Activated T-helper 1 cell treated with anti-CD3 and anti-CD28 coated beads, Interleukin-2, amount 50 U/mL, for 16 hours (primary cell): ENCODE measurements around the gene CACNB4.
"Not testable (repeated sequence)": the region's sequence is repeated elsewhere in the genome, so short reads cannot be mapped to it uniquely, and the experiment has no call there.

ENCODE experiments used
- DNase-seq, 2 donors: peaks; one replicate each; pipeline ENCODE4 v3.0.0-alpha.2; 2020; ENCODE audit warnings: low read depth in 1 of 2, low spot score in 1 of 2

Gene CACNB4

DNA sequence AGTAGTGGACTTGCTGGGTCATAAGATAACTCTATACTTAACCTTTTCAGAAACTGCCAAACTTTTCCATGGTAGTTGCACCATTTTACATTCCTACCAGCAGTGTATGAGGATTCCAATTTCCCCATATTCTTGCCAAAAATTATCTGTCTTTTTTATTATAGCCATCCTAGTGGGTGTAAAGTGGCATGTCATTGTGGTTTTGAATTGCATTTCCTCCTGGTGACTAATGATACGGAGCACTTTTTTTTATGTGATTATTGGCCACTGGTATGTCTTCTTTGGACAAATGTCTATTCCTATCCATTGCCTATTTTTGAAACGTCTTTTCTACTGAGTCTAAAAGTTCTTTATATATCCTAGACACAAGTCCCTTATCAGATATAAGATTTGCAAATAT lies 44.3 kb downstream of the CACNB4 start:
- DNase-seq: no peak

DNA sequence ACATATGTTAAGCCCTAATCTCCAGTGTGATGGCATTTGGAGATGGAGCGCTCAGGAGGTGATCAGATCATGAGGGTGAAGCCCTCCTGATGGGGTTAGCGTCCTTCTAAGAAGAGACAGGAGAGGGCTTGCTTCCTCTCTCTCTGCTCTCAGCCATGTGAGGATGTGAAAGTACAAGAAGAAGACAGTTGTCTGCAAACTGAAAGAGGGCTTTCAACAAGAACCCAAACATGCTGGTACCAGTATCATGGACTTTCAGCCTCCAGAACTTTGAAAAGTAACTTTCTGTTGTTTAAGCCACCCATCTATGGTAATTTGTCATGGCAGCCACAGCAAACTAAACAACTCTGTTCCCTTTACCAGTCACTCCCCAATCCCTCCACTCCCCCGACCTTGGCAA lies 47.4 kb downstream of the CACNB4 start:
- no peak for DNase-seq

DNA sequence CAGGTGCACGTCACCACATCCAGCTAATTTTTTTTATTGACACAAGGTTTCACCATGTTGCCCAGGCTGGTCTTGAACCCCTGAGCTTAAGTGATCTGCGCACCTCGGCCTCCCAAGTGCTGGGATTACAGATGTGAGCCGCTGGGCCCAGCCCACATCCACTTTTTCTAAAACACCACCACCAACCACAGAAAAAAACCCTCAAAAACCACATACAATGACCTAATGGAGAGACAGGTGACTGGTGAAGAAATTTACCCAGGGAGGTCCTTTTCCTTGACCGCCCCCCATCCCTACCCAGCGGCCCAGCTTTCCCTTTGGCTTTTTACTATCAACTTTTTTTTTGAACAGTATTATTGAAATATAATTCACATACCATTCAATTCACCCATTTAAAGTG lies 47.9 kb downstream of the CACNB4 start:
- DNase-seq: no peak

DNA sequence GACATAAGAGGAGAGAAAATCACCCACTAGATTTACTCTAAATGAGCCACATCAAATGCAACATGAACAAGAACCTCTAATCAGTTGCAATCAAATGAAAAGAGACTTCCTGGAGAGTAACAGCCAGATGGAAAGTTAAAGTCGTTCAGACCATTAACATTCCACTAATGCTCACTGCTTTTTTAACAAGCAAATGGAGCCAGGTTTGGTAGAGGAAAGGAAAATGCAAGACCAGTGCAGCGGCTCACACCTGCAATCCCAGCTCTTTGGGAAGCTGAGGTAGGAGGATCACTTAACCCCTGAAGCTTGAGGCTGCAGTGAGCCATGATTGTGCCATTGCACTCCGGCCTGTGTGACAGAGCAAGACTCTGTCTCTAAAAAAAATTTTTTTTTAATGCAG lies 48.5 kb downstream of the CACNB4 start:
- DNase-seq: no peak

DNA sequence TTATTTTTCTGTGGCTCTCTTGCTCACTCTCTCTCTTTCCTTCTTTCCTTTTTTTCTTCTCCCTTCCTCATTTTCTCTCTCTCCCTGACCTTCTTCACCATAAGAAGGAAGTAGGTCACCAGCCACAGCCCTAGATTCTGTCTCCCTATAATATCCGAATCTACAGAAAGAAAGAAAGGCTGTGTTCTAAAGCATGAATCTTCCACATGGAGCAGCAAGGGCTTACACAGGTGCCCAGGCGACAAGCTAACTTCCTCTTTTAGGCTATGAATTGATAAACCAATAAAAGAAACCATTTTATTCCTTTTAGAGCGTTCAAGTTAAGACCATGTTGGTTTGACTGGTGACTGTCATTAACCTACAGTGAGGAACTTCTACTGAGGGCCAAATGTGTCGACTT lies 49.3 kb downstream of the CACNB4 start:
- no peak for DNase-seq

DNA sequence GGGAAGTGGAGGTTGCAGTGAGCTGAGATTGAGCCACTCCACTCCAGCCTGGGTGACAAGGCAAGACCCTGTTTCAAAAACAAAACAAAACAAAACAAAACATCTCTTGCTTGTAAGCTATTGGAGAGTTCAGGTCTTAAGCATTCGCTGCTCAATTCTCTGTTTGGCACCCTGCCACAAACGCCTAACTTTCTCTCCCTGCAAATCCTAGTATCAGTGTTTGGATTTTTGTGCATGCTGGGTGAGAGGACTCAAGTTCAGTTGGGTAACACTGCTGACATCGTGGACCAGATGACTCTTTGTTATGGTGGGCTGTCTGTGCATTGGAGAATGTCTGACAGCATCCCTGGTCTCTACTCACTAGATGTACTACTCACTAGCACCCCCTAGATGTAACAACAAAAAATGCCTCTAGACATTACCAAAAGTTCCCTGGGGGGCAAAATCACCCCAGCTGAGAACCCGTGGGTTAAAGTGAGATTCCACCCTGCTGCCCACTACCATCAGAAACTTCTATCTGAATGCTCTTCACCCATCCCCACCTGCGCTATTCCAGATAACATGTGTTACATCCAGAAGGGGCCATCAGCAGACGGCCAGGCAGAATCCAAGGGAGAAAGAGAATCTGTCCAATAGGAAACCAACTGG lies 50.9 kb downstream of the CACNB4 start:
- no peak for DNase-seq

DNA sequence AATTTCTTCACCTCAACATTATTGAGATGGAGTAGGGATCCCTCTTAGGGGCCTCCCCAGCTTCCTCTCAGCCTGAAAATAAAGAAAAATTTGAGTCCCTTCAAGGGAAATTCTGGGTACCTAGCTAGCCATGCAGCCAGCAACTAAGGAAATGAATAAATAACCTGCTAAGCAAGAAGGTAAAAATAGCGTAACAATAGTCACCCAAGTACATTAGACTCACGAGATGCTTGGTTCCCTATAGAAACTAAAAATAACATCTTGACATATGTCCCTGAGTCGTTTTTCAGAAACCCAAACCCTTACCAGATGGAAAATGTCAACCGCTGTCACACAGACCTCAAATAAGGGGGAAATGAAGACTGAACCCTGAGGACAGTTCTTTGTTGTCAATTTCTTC lies 51.9 kb downstream of the CACNB4 start:
- no peak for DNase-seq

DNA sequence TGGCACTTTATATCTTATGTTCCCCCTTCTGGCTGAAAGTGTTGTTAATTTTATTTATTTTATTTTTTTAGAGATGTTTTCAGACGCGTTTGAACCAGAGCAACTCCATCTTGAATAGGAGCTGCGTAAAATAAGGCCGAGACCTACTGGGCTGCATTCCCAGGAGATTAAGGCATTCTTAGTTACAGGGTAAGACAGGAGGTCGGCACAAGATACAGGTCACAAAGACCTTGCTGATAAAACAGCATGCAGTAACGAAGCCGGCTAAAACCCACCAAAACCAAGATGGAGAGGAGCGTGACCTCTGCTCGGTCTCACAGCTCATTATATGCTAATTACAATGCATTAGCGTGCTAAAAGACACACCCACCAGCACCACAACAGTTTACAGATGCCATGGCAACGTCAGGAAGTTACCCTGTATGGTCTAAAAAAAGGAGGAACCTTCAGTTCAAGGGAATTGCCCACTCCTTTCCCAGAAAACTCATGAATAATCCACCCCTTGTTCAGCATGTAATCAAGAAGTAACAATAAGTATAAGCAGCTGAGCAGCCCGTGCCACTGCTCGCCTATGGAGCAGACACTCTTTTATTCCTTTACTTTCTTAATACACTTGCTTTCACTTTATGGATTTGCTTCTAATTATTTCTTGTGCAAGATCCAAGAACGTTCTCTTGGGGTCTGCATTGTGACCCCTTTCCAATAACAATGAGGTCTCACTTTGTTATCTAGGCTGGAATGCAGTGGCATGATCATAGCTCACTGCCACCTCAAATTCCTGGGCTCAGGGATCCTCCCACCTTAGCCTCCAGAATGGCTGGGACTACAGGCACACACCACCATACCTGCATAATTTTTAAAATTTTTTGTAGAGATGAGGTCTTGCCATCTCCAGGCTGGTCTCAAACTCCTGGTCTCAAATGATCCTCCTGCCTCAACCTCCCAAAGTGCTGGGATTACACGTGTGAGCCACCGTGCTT lies 55.9 kb downstream of the CACNB4 start:
- no peak for DNase-seq

DNA sequence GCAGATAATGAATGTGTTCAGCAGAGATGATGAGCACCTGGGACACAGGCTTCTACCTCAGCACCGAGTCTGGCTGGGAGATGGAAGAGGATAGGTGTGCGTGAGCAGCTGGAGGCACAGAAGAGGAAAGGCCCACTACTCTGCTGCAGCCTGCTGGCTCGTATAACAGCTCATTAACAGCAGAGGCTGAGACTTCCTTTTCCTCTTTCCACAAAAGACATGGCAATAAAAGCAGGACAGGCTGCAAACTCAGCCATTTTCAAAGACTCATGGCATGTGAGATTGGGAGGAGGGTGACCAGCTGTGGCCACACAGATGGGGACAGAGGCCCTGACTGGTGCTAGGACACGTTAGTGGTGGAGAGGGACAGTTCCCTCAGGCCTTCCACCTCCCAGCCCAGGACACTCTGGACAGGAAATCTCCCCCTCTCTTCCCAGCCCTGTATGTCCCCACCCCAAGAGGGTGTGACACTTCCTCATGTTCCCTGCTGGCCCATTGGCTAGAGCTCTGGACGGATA lies 60.3 kb downstream of the CACNB4 start:
- no peak for DNase-seq

DNA sequence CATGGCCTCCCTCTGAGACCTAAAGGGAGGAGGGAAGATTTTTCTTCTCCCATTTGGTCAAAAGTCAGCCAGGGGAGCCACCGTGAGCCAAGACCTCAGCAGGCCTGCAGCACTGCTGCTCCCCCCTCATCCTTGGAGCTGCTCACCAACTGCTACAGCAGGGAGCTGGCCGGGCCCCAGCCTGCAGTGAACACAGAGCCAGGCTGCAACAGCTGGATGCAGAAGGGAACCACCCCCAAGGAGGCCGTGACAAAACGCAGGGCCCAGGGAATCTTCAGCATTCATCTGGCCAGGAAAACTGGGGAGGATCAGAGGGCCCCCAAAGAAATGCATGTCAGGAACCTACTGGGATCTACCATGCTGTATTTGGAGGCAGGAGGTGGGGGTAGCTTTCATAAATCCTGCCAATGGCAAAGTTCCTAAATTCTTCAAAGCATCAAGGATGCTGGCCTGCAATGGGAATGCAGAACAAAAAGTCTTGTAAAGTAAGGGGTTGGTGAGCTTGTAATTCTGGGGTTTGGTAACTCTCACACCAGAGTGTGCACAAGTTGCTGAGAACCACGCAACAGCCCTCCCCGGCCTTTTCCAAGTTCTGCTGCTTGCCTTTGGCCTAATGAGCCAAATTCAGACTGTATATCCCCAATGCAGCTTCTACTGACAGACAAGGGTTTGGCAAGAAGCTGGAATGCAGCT lies 61.0 kb downstream of the CACNB4 start:
- no peak for DNase-seq

DNA sequence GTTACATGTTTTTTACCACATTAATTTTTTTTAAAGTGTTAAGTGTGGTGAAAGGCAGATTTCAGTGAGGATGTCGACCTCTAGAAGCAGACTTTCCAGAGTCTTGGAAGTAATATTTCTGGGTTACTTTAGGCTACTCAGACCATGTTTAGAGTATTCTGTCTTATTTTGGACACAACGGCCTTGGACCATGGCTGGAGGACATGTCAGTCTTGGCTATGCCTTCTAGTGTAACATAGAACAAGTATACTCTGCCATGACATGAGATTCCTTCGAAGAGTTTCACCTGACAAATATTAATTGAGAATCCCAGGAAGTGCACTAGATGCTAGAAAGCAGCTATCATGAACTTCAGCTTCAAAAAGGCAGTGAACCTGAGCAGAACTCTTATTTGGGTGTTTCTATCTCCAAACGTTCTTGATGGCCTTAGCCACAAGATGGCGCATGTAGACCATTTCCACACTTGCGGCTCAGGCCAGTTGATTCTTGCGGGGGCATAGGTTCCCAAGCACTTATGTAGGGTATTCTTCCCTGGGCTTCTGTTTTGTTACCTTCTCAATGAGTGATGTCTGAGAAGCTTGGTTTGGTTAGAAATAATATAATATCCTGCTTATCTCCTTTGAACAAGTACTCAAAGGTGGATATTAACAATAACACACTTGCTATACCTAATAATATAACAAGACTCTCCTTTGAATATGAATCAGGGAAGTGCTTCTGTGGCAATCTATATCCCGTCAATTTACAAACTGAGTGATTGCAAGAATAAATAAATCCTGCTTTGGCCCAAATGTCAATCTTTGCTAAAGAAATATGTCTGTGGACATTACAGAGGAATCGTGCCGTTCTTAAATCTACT lies 62.0 kb downstream of the CACNB4 start:
- peak in 1 of 2 donors; percentile 22 for DNase-seq

DNA sequence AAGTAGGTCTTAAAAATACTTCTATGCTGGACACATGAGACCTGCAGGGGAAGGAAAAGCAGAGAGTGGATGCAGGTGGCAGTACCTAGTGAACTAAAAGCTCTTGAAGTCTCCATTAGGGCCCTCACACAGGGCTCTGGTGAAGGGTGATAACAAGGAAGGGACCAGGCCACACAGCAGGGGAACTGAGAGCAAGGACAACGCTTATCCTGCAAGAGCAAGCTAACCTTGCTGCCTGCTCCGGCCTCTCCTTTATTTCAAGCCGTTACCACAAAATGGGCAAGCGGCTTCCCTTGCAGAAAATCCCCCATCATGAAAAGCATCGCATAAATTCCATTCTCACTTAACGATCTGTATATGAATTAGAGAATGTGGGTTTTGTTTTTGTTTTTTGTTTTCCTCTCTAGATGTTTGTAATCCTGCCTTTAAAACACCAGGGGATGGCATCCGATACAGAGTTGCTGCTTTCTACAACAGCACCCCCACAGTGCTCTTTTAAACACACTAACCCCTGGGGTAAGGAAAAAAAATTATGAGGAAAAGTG lies 64.5 kb downstream of the CACNB4 start:
- DNase-seq: no peak

DNA sequence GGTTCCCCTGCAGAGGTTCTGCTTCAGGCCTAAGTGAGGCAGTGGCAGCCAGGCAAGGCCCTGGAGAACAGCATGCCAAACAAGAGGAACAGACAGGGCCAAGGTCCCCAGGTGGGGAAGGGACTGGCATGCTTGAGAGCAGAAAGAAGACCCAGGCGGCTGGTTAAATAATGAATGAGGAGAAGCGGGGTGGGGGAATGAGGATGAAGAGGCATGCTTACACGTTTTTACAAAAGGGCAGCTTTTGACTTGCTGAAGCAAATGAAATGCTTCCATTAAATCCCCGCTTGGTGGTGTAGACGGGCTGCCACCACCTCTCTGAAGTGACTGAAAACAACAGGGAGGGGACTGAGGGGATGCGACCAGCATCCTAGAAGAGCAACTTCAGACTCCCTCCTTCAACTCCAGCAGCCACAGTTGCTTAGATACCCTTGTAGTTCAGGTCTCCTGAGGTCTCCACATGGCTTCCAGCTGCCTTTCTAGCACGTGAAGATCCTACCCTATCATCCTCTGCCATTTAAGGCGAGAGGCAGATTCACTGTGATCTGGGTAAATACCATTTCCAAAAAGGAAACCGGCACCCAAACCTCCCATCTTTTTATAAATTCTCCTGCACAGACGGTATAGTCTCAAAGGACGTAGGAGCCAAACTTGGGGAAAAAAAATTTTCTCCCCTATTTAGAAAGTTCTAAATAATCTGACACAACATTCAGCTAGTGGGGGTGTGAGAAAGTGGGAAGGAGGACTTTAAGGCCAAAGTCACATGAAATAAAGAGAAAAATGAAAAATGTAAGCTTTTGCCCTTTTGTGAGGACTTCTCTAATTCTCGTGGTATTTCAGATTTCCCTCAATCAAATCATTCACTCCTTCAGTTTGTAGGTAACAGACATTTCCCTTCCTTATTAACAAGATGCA lies 65.6 kb downstream of the CACNB4 start:
- no peak for DNase-seq

DNA sequence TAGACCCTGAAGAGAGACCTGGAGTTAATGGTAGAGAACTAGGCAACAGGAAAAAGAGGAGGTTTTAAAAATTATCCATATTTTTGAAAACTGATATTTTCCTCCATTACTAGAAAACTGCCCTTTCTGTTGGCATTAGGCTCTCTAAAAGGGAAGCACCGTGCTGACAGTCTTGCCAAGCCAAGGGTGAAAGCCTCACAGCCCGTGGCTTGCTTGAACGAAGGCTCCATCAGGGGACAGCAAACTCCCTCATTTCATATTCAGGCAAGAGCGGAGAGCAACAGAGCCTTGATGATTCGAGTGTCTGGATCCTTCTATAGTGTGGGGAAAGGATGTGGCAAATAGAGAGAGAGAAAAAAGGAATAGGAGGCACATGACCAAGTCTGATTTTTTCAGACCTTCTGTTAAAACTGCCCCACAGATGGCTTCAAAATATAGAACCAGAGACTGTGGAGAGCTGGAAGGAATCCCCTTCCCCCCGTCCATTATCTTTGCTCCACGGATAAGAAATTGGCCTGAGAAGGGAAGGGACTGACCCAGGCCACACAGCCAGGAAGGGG lies 67.0 kb downstream of the CACNB4 start:
- DNase-seq: no peak

DNA sequence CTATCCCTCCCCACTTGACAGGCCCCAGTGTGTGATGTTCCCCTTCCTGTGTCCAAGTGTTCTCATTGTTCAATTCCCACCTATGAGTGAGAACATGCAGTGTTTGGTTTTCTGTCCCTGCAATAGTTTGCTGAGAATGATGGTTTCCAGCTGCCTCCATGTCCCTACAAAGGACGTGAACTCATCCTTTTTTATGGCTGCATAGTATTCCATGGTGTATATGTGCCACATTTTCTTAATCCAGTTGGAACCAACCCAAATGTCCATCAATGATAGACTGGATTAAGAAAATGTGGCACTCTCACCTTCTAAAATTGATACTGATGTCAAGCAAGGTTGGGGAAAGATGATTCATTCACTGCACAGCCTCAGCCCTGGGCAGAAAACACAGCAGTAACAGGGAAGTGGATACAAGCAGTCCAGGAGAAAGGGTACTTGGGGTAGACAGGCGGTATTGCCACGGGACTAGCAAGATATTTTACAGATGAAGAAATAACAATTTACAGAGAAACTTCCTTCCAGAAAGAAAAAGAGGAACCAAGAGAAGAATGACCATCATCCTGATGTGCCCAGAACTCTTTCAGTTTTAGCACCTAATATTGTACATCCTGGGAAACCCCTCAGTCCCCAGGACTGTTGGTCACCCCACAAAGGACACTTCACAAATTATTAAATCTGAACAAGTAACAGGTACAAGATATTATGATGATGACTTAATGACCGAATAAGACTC lies 68.1 kb downstream of the CACNB4 start:
- not testable (repeated sequence) for DNase-seq

DNA sequence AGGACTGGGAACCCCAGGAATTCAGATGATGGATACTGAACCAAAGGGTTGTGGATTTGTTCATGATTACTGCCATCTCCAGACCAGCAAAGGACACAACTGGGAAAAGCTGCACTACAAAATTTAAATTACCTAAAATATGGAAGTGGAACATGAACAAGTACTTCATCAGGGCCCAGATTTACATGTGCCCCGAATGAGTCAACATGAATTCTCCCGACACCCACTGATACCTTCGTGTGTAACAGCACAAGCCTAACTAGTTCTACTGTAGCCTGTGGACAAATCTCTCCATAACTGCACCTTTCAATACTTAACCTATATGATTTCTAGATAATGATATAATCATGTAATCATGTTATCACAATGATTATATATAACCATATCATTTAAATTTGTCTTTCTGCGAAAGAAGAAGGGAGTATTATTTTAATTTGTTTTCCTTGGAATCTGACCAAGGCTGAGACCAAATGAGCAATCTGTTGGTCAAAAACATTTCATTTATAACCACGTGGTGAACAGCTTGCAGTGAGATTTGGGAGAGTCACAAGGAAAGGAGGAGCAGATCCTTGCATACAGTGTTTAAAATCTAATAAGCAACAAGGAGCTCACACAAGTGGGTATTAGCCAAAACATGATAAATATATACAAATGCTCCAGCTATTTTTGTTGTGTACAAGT lies 70.5 kb downstream of the CACNB4 start:
- DNase-seq: no peak

DNA sequence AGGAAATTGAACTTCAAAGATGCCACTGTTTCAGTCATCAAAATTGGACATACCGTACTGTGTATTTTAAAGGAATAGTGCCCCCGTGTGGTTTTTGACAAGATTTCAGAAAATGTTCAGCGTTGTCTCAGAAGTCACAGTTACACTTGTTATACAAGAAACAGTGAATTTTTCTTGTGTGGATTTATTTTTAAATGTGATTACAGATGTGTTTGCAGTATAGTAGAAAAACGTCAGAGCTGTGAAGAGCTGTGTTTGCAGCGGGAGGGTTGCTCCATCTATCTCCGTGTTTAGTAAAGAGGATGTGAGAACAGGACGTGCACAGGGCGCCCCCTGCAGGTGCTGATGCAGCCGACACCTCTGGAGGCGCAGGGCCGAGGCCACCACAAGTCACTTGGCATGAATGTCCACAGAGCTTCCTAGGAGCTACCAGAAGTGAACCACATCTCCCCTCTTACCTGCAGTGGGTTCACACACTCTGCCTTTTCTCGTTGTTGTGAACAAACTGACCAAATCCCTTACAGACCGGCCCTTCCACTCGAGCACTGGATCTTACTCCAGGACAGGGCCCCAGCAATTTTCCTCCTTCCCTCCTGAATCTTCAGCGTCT lies 73.1 kb downstream of the CACNB4 start:
- peak; percentile 53 to 59 for DNase-seq
